K562 (cell line): ENCODE measurements around the gene NRP2. TPM values are rescaled to one million over a fixed set of nuclear protein-coding genes. Genes with fewer than 3 reads are reported as not detected.

ENCODE experiments used
- ATAC-seq: fragments of 200-7000 bp; cut with Tn5 transposase; 3 replicates; pipeline ENCODE4 v1.9.1; 2020; ENCODE audit warnings: moderate library complexity
- BruUV-seq: library from RNA; stranded (reverse); fragments of 400-500 nt; replicated peaks from 2 replicates; lab custom pipeline; 2021; lab: Mats Ljungman, UMichigan
- CTCF ChIA-PET: fragments of 300-600 bp; formaldehyde crosslinking; extraction: SDS; loops from one replicate; lab custom pipeline; 2021; ENCODE audit warnings: low intra/inter-chr PET ratio; lab: Yijun Ruan, JAX
- POLR2A ChIA-PET: fragments of 300-600, 350-650 bp; sonication (Branson Sonifier 250); formaldehyde crosslinking; extraction: SDS; loops from one replicate; lab custom pipeline; 2021; ENCODE audit warnings: antibody characterized with exemption, inconsistent platforms; lab: Yijun Ruan, JAX
- DNase-seq, 4 experiments: peaks; one replicate each; pipeline versions ENCODE4 v3.0.0 to v3.0.0-alpha.2; 2011 to 2018; ENCODE audit warnings: low spot score in 3 of 4, mixed read lengths in 3 of 4; ENCODE audit errors: extremely low read depth in 1 of 4
- FAIRE-seq: peaks from 2 replicates; lab custom pipeline; 2011; peaks lifted over from hg19 to GRCh38; lab: Jason Lieb, UNC
- H2AFZ ChIP-seq: 2 replicates; pipeline ENCODE4 v1.6.0; 2011; ENCODE audit warnings: low read depth, low read length, control low read depth, inconsistent platforms
- H3K27ac ChIP-seq: fragments of 200-600 bp; 3 replicates; pipeline ENCODE4 v1.8.0; 2011; ENCODE audit warnings: low read depth, mild to moderate bottlenecking, control low read depth, inconsistent platforms, low read length, moderate library complexity, mixed read lengths; ENCODE audit errors: extremely low read depth
- H3K27me3 ChIP-seq, 2 experiments: fragments of 300-600 bp in 1 of 2; 2 replicates in 1 of 2; 3 replicates in 1 of 2; pipeline versions ENCODE4 v1.6.0 to v1.8.0; 2011; ENCODE audit warnings: inconsistent platforms in 2 of 2, low read length in 2 of 2, mild to moderate bottlenecking in 1 of 2, mixed read lengths in 1 of 2, moderate library complexity in 1 of 2; ENCODE audit not compliant: control insufficient read depth in 2 of 2, insufficient read depth in 2 of 2
- H3K36me3 ChIP-seq: fragments of 300-600 bp; 3 replicates; pipeline ENCODE4 v1.8.0; 2011; ENCODE audit warnings: mild to moderate bottlenecking, low read length, inconsistent platforms; ENCODE audit not compliant: control insufficient read depth, insufficient read depth
- H3K4me1 ChIP-seq, 2 experiments: fragments of 200-600 bp in 1 of 2; replicated peaks in 1 of 2; 2 replicates in 1 of 2; 3 replicates in 1 of 2; pipeline versions ENCODE4 v1.5.1 to v1.8.0; 2011; ENCODE audit warnings: inconsistent platforms in 2 of 2, low read length in 2 of 2, mild to moderate bottlenecking in 1 of 2, mixed read lengths in 1 of 2, moderate library complexity in 1 of 2; ENCODE audit not compliant: control insufficient read depth in 2 of 2, insufficient read depth in 2 of 2
- H3K4me2 ChIP-seq: 2 replicates; pipeline ENCODE4 v1.6.1; 2011; ENCODE audit warnings: low read length, control low read depth, inconsistent platforms, mixed read lengths; ENCODE audit not compliant: insufficient read depth
- H3K4me3 ChIP-seq: fragments of 200-600 bp; sonication (generic), shearing (Covaris generic); 2 replicates; pipeline ENCODE4 v1.5.1; 2016; ENCODE audit warnings: control low read depth, inconsistent platforms
- H3K79me2 ChIP-seq: fragments of 200-600 bp; 3 replicates; pipeline ENCODE4 v1.8.0; 2011; ENCODE audit warnings: low read length, inconsistent platforms; ENCODE audit not compliant: control insufficient read depth, insufficient read depth
- H3K9ac ChIP-seq, 2 experiments: 2 replicates each; pipeline versions ENCODE4 v1.6.0 to v1.6.1; 2011; ENCODE audit warnings: low read depth in 2 of 2, low read length in 2 of 2, control low read depth in 1 of 2, inconsistent platforms in 1 of 2, mild to moderate bottlenecking in 1 of 2, mixed read lengths in 1 of 2; ENCODE audit not compliant: insufficient read depth in 1 of 2
- H3K9me1 ChIP-seq: one replicate; pipeline ENCODE4 v1.6.0; 2011; ENCODE audit warnings: inconsistent platforms, mild to moderate bottlenecking, low read length, moderate library complexity; ENCODE audit not compliant: control insufficient read depth, insufficient read depth
- H3K9me3 ChIP-seq: replicated peaks from 2 replicates; pipeline ENCODE4 v1.5.1; 2011; ENCODE audit warnings: low read depth, low read length, inconsistent platforms; ENCODE audit not compliant: control insufficient read depth, insufficient read depth
- H4K20me1 ChIP-seq: replicated peaks from 2 replicates; pipeline ENCODE4 v1.6.1; 2011; ENCODE audit warnings: low read length, inconsistent platforms, mixed read lengths; ENCODE audit not compliant: control insufficient read depth, insufficient read depth
- CSDE1 ChIP-seq, 2 experiments: fragments of 450-650 bp; IDR thresholded peaks; 2 replicates each; pipeline ENCODE4 v1.6.1; 2016; ENCODE audit warnings: mild to moderate bottlenecking in 1 of 2
- EP400 ChIP-seq: fragments of 450-650 bp; IDR thresholded peaks from 2 replicates; pipeline ENCODE4 v1.6.1; 2017; ENCODE audit warnings: antibody characterized with exemption, mild to moderate bottlenecking, moderate library complexity
- HSF4 ChIP-seq: fragments of 250-450 bp; sonication (Bioruptor Pico); IDR thresholded peaks from 2 replicates; pipeline ENCODE4 v2.1.2; 2022; ENCODE audit warnings: mild to moderate bottlenecking, moderate library complexity, borderline replicate concordance
- MIER1 ChIP-seq: fragments of 450-650 bp; IDR thresholded peaks from 2 replicates; pipeline ENCODE4 v1.6.1; 2016; ENCODE audit warnings: antibody characterized with exemption, mild to moderate bottlenecking, low read depth
- NFIX ChIP-seq: fragments of 250-450 bp; sonication (Bioruptor Pico); IDR thresholded peaks from 2 replicates; pipeline ENCODE4 v1.4.0; 2020; ENCODE audit warnings: low read depth, mild to moderate bottlenecking, moderate library complexity
- NR1H2 ChIP-seq: sonication (generic); formaldehyde crosslinking; IDR thresholded peaks from 2 replicates; pipeline ENCODE4 v1.4.0; 2020; ENCODE audit warnings: mild to moderate bottlenecking, missing genetic modification reagents
- POLR2A ChIP-seq: fragments of 450-650 bp; conservative IDR thresholded peaks from 2 replicates; pipeline ENCODE4 v1.6.1; 2016
- POLR2AphosphoS2 ChIP-seq: IDR thresholded peaks from 2 replicates; pipeline ENCODE4 v1.6.1; 2012; ENCODE audit warnings: low read length, improper control_type of control experiment
- RBBP5 ChIP-seq: fragments of 200-600 bp; sonication (generic); IDR thresholded peaks from 2 replicates; pipeline ENCODE4 v1.6.1; 2012; ENCODE audit warnings: borderline replicate concordance, mild to moderate bottlenecking, low read length, control low read depth, inconsistent platforms; ENCODE audit not compliant: insufficient read depth, poor library complexity, severe bottlenecking
- THRAP3 ChIP-seq: fragments of 450-650 bp; IDR thresholded peaks from 2 replicates; pipeline ENCODE4 v1.6.1; 2016; ENCODE audit warnings: mild to moderate bottlenecking, inconsistent platforms, borderline replicate concordance
- ZNF57 ChIP-seq: fragments of 450-650 bp; formaldehyde crosslinking; IDR thresholded peaks from 2 replicates; pipeline ENCODE4 v1.4.0; 2020; ENCODE audit warnings: mild to moderate bottlenecking, moderate library complexity
- whole genome bisulfite sequencing: fragments of 100-300 bp; shearing (Covaris generic); methylation state at CpG from one replicate; pipeline ENCODE4 v1.1.6; 2016; ENCODE audit warnings: low coverage, mixed read lengths; ENCODE audit not compliant: insufficient coverage; ENCODE audit errors: missing lambda C conversion rate; 5-methylcytosine and 5-hydroxymethylcytosine counted together
- in situ Hi-C: fragments of 300-500 bp; cut with MboI; formaldehyde crosslinking; loops from 4 replicates; pipeline ENCODE4 v1.15.0; 2018; ENCODE audit warnings: inconsistent platforms, mixed read lengths
- intact Hi-C: fragments of 100-400 bp; cut with micrococcal nuclease; formaldehyde crosslinking; loops from 2 replicates; pipeline ENCODE4 v1.14.2; 2022
- polyA plus RNA-seq, 8 experiments: library from polyadenylated mRNA; depleted of rRNA in 4 of 8; stranded (reverse) in 5 of 8; unstranded in 3 of 8; fragments of >200 nt; fragmentation: Nextera tagmentation in 2 of 8; fragmentation: Illumina TruSeq in 1 of 8; extraction: Ambion mirVana in 2 of 8; extraction: Trizol in 1 of 8; gene quantifications; 2 replicates each; pipeline versions ENCODE4 v1.2.1 to v1.2.3, GENCODE V29; 2011 to 2014; ENCODE audit warnings: inconsistent platforms in 1 of 8, missing spikeins in 1 of 8
- total RNA-seq, 7 experiments: library from RNA; depleted of rRNA in 6 of 7; stranded (reverse); fragments of >200 nt in 6 of 7; fragmentation: Illumina TruSeq in 2 of 7; extraction: Trizol in 2 of 7; gene quantifications; 2 replicates each; pipeline versions ENCODE4 v1.2.1 to v1.2.3, GENCODE V29; 2011 to 2021; ENCODE audit warnings: low replicate concordance in 1 of 7
- TF ChIP-seq, protein P1 (sequence below): fragments of 250-450 bp; sonication (Bioruptor Pico); IDR thresholded peaks from 2 replicates; pipeline ENCODE4 v1.5.1; 2021; ENCODE audit warnings: mild to moderate bottlenecking

Gene NRP2
- total and polyA plus RNA-seq, 9 of the 15 experiments (the other 6 are each of a cell fraction or from before 2014, with no cell fraction given), result 0.05 to 0.31 (median 0.15) TPM; not detected in 5

GRCh38 chr2:205807229-205807628, 124.9 kb downstream of the NRP2 start:
- TF ChIP-seq POLR2A (no peak), CSDE1 (IDR thresholded peaks at IDR 0.05) (no peak), POLR2AphosphoS2 (no peak), EP400 (no peak), RBBP5 (no peak), THRAP3 (no peak), ZNF57 (no peak), HSF4 (CRISPR knock-in tag) (no peak), NFIX (no peak), NR1H2 (CRISPR knock-in tag) (no peak), MIER1 (no peak)
- TF ChIP-seq, protein P1, sequence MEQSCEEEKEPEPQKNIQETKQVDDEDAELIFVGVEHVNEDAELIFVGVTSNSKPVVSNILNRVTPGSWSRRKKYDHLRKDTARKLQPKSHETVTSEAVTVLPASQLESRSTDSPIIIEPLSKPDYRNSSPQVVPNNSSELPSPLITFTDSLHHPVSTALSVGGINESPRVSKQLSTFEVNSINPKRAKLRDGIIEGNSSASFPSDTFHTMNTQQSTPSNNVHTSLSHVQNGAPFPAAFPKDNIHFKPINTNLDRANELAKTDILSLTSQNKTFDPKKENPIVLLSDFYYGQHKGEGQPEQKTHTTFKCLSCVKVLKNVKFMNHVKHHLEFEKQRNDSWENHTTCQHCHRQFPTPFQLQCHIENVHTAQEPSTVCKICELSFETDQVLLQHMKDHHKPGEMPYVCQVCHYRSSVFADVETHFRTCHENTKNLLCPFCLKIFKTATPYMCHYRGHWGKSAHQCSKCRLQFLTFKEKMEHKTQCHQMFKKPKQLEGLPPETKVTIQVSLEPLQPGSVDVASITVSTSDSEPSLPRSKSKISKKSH, result no peak
- ATAC-seq, result no peak
- no peak overlapping the region for H3K9ac ChIP-seq
- no peaks in the 10 kb centered on the region for H3K36me3 ChIP-seq
- H3K9me3 ChIP-seq, result no peaks in the 10 kb centered on the region
- no peaks in the 10 kb centered on the region for H3K4me1 ChIP-seq
- DNase-seq, result no peak
- FAIRE-seq, result no peak
- no TSS peak for BruUV-seq
- ChIA-PET CTCF (no interaction called here), POLR2A (no interaction called here)
- 0% methylated on average over 3 of the region's 3 CpGs for WGBS
- no peak overlapping the region for H3K4me3 ChIP-seq
- in situ Hi-C loops, result no loop called here
- no peaks in the 10 kb centered on the region for H3K79me2 ChIP-seq
- peaks cover 2 to 30% of the 10 kb centered on the region in 2 experiments; a peak in 3 of 5 replicates for H3K27me3 ChIP-seq
- H2AFZ ChIP-seq, result no peak overlapping the region
- no peak overlapping the region for H3K27ac ChIP-seq
- H3K4me2 ChIP-seq, result no peak overlapping the region
- no peaks in the 10 kb centered on the region for H3K9me1 ChIP-seq
- H4K20me1 ChIP-seq, result no peaks in the 10 kb centered on the region
- intact Hi-C loops, result no loop called here
